ENCODE measurements around the gene KCND2.

Gene KCND2

GRCh38 chr7:120394595-120394994, 121.6 kb downstream of the KCND2 start:
- no peak for DNase-seq (ENCODE audit: low read depth)
- H3K4me3 ChIP-seq (ENCODE audit: low read depth, low read length): no peak overlapping the region

DNA sequence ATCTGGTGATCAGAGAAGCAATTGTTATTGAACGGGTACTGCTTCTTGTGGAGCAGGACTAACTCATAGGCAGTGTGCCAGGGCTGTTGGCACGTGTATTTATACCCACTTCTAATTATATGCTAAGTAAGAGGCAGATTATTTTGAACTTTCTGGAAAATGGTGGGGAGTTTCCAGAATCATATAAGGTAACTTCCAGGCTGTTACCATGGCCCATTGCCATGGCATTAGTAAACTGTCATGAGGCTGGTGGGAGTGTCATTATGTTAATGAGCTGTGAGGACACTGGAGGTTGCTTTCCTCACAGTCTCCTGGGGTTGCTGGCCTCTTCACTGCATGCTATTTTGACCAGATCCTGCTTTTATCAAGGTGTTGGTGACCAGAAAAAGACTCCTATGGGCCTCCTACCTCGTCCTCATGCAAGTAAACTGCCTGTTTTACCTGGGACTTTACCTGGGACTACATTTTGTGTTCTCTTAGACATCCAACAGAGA, 122.6 kb downstream of the KCND2 start:
- no peak for DNase-seq (ENCODE audit: low read depth)
- TF ChIP-seq, protein P1, sequence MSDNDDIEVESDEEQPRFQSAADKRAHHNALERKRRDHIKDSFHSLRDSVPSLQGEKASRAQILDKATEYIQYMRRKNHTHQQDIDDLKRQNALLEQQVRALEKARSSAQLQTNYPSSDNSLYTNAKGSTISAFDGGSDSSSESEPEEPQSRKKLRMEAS (IDR thresholded peaks at IDR 0.05; ENCODE audit: low read depth, low read length): no peak
- no peak for TF ChIP-seq POLR2A (IDR thresholded peaks at IDR 0.05; ENCODE audit: extremely low read depth, insufficient read length)
- TF ChIP-seq CTCF (IDR thresholded peaks at IDR 0.05; ENCODE audit: low read depth, low read length): no peak
- TF ChIP-seq MYC (IDR thresholded peaks at IDR 0.05; ENCODE audit: low read depth, low read length): no peak
- no peak overlapping the region for H3K4me3 ChIP-seq (ENCODE audit: low read depth, low read length)

More at GRCh38 chr7:120394595-120394994, 121.6 kb downstream of the KCND2 start:
- no peak for TF ChIP-seq POLR2A (IDR thresholded peaks at IDR 0.05; ENCODE audit: extremely low read depth, insufficient read length)
- TF ChIP-seq CTCF (IDR thresholded peaks at IDR 0.05; ENCODE audit: low read depth, low read length): no peak
- TF ChIP-seq, protein P1 (IDR thresholded peaks at IDR 0.05; ENCODE audit: low read depth, low read length): no peak
- no peak for TF ChIP-seq MYC (IDR thresholded peaks at IDR 0.05; ENCODE audit: low read depth, low read length)

DNA sequence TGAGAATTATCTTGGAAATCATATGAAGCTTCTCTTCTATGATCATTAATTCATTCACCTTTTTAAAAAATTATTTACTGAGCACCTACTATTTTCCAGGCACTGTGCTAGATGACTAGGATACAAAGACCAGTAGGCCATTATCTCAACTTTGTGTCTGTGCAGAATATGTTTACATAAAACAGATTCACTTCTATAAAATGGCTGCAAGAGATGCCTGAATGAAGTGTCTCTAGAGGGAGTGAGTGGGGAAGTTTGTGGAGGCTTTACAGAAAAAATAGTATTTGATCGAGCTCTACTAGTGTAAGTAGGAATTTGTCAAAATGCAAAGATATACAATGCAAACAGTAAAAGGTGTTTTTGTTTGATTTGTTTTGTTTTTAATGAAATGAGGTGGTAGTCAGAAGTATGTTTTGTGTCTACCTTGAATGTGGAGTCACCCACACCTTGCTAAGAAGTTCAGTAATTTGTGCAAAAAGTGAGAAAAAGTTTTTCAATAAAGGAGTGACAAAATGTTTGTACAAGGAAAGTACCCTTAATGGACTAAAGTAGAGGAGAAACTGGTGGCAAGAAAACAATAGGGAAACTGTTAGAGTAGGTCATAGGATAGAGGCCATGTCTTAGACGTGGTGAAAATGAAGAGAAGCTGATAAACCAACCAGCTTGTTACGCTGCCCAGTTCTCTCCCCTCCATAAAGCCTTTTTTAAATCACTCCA, 125.5 kb downstream of the KCND2 start:
- no peak overlapping the region for H3K4me3 ChIP-seq (ENCODE audit: low read depth, low read length)
- DNase-seq (ENCODE audit: low read depth): no peak
- TF ChIP-seq POLR2A (IDR thresholded peaks at IDR 0.05; ENCODE audit: extremely low read depth, insufficient read length): no peak
- TF ChIP-seq MYC (IDR thresholded peaks at IDR 0.05; ENCODE audit: low read depth, low read length): no peak
- no peak for TF ChIP-seq CTCF (IDR thresholded peaks at IDR 0.05; ENCODE audit: low read depth, low read length)
- TF ChIP-seq, protein P1 (IDR thresholded peaks at IDR 0.05; ENCODE audit: low read depth, low read length): no peak

DNA sequence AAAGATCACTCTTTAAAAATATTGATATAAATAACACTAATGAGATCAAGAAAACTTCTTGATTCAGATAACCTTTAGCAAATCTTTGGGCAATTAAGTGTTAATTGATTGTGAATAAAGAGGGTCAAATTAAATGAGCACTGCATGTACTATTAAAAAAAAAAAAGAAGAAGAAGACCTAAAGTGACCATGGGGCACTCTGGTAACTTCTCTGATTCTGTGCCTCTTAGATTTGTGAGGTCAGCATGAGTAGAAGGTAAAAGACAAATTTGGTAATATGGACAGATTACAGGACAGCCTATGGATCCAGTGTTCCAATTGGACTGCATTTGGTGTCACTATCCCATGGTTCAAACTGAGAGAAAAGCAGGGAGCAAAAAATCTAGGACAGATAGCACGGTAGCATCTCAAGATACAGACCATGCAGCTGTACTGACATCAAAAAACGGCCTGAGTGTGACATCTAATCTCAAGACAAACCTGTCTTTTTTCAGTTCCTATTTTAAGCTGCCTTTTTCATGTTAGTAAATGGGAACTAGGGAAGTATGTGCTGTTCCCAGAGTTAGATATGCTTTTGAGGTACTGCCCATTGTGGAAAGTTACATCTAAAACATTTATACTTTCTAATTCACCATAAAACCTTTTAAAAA, 128.0 kb downstream of the KCND2 start:
- H3K4me3 ChIP-seq (ENCODE audit: low read depth, low read length): no peak overlapping the region
- TF ChIP-seq CTCF (IDR thresholded peaks at IDR 0.05; ENCODE audit: low read depth, low read length) (no peak), MYC (IDR thresholded peaks at IDR 0.05; ENCODE audit: low read depth, low read length) (no peak), POLR2A (IDR thresholded peaks at IDR 0.05; ENCODE audit: extremely low read depth, insufficient read length) (no peak)
- TF ChIP-seq, protein P1 (IDR thresholded peaks at IDR 0.05; ENCODE audit: low read depth, low read length): no peak
- no peak for DNase-seq (ENCODE audit: low read depth)

GRCh38 chr7:120402079-120402767, 129.2 kb downstream of the KCND2 start:
- DNase-seq (ENCODE audit: low read depth): no peak

More at GRCh38 chr7:120402079-120402767, 129.2 kb downstream of the KCND2 start:
- no peak overlapping the region for H3K4me3 ChIP-seq (ENCODE audit: low read depth, low read length)
- TF ChIP-seq CTCF (IDR thresholded peaks at IDR 0.05; ENCODE audit: low read depth, low read length) (no peak), MYC (IDR thresholded peaks at IDR 0.05; ENCODE audit: low read depth, low read length) (no peak), POLR2A (IDR thresholded peaks at IDR 0.05; ENCODE audit: extremely low read depth, insufficient read length) (no peak)
- TF ChIP-seq, protein P1 (IDR thresholded peaks at IDR 0.05; ENCODE audit: low read depth, low read length): no peak

Data from NB4 (cell line).